GM04503 (cell line): Measurements from ENCODE around the gene FMNL2.

Experiments used
- DNase-seq: peaks from one replicate; pipeline ENCODE4 v3.0.0-alpha.2; 2012; ENCODE audit warnings: low read depth

FMNL2 gene

GRCh38 chr2:152493417-152493816 is 158.4 kb downstream of the FMNL2 start:
- DNase-seq, result no peak

DNA sequence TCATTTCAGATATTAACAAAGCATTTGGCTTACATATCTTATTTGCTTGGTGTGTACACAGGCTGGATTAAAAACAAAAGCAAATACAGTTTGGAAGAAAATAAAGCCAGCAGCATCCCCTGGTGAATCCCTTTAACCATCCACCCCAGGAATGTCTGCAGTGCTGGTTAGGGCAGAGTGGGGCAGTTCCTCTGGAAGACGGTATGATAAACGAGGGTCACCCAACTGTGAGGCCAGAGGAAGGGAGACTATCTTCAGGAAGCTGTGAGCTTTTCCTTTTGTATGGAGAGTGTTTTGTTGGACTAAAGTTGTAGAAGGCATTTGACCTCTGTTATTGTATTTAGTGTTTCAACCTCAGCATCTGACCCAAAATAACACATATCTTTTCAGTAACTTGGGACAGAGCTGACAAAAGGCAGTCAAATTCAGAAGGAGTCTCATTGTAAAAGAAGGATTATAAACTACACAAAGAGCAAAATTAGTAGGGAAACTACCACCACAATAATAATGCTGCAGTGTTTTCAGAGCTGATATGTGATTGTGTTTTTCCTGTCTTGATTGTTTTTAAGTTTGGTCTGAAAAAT is 159.1 kb downstream of the FMNL2 start:
- DNase-seq, result no peak

- no peak for DNase-seq
Measured at GRCh38 chr2:152496371-152496770, 161.4 kb downstream of the FMNL2 start.

GRCh38 chr2:152497481-152498052 is 162.6 kb downstream of the FMNL2 start:
- DNase-seq, result no peak

DNA sequence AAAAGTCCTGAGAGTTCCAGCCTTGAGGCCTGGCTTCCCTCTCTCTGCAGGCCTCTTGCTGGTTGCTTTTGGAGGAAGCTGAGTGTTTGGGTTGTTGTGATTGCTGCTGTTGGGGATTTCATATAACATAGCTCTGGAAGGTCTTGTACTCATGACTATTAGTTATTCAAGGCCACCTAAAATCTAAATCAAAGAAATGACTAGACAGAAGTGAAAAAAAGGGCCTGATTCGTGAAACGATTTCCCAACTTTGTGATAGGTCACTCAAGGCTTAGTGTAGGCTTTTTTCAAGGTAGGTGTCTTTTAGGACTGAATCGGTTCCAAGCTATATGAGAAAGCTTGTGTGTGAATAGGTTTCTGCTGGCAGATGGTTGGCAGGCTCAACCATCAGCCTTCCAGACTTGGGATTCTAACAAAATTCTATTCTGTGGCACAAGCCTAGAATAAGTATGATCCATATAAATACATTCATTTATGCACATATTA is 164.4 kb downstream of the FMNL2 start:
- no peak for DNase-seq

- DNase-seq, result no peak
Measured at GRCh38 chr2:152499896-152500735, 165.1 kb downstream of the FMNL2 start.

DNA sequence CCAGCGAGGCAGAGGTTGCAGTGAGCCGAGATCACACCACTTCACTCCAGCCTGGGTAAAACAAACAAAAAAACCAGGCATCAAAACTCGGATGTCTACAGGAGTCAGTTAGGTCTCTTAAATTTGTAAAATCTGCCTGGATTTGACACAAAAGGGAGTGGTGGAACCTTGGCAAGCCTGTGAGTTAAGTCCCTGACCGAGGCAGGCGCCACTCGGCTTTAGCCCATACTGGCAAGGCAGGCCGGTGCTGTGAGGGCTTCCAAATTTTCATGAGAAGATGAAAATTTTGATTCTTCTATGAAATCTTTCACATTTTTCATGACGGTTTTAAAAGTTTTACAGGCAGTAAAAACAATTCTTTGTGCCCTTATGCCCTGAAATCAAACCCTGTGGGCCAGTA is 165.8 kb downstream of the FMNL2 start:
- no peak for DNase-seq

- no peak for DNase-seq
Measured at GRCh38 chr2:152501666-152502065, 166.7 kb downstream of the FMNL2 start.

DNA sequence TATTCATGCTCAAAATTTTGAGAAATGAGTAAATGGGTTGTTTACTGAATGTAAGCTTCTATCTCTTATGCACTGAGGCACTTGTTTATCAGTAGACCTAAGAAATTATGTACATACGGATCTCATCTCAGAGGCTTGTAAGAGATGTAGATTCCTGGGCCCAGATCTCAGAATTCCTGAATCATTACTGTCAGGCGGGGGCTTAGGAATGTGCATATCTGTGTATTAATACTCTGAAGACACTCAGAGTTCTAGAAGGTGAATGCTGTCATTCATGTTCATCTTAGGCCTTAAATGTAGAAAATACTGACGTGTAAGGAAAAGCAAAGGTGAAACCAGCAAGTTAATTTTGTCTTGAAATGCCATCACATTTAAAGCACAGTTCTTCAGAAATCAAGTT is 169.6 kb downstream of the FMNL2 start:
- no peak for DNase-seq

DNA sequence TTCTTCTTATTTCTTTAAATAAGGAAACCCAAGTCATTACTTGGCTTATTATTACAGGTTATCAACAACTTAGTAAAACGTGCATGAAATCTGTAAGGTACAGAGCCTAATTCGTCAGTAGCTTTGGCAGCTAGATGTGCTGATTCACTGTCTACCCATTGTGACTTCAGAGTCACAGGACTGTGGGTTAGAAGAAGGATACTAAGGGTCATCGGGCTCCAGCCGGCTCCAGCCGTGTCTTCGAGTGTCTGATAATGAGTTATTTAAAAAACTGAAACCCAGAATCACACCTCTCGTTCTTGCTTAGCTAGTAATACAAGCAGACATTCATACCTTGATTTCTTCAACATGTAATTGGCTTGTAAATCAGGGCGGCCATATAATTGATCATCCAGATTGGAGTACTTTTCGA is 170.5 kb downstream of the FMNL2 start:
- no peak for DNase-seq

DNA sequence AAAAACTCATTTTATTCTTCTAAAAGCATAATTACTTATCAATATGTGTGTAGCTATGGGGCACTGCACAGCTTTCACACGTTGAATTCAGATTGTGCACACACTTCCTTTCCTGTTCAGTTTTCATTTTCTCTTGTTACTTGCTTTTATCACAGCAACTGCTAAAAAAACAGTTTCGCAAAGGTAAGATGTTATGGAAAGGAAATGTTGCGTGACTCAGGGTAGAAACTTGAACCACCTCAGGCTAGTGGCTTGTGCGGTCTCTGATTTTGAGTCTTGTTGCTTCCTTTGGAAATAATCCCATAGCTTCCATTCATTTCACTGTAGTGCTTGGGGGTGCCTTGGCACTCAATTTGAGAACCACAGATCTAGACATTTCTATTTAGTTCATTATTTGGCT is 171.9 kb downstream of the FMNL2 start:
- no peak for DNase-seq

DNA sequence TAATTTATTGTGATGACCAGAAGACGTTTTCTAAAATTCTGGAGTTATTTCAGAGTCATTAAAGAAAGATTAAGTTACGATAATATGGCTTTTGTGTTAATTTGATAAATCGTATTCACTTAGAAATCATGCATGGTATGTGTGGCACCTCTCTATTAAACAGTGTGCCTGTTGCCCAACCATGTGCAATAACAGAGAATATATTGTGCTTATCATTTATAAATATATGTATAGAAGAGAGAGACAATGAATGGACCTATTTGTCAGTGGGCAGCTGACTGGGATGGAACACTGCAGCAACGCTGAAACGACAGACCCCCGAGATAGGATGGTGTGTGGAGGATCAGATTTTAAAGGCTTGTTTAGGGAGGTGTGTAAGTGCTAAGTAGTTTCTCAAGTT is 172.9 kb downstream of the FMNL2 start:
- DNase-seq, result no peak

- no peak for DNase-seq
Measured at GRCh38 chr2:152508446-152508845, 173.5 kb downstream of the FMNL2 start.

DNA sequence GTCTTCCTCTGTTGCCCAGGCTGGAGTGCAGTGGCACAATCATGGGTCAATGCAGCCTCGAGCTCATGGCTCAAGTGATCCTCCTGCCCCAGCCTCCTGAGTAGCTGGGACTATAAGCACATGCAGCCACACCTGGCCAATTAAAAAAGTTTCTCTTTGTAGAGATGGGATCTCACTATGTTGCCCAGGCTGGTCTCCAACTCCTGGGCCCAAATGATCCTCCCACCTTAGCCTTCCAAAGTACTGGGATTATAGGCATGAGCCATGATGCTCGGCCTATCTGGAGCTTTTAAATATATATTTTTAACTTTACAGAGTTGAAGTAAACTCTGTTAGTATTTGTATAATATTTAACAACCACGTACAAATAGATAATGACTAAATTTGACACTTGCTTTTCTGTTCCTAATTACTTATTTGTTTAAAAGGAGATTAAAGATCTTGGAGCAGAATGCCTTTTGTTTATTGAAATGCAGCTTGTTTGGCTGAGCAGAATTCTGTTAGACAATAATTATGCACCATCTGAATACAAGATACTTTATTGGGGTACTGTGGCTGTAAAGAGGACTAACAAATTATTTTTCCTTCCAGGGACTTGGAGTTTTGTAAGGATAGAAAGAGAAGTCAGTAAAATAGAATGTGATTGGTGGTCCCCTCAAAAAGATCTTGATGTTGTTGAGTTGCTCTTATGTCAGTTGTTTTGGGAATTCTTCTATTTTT is 175.0 kb downstream of the FMNL2 start:
- DNase-seq, result no peak

DNA sequence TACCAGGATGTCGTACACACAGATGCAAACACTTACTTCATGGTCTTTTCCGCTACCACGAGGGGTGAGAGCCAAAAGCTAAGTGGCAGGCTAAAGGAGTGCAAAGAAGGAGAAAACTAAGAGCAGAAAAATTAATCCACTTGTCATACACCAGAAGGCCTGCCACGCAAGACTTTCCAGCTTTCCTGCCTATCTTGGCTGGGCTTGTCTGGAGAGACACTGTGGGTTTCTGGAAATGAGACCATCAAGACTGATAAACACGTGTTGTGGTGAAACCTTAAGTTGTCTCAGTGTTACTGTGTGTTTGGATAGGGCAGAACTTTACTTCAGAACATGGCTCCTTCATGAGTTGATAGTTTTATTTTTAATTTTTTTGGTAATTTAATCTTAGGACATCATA is 175.6 kb downstream of the FMNL2 start:
- DNase-seq, result no peak

DNA sequence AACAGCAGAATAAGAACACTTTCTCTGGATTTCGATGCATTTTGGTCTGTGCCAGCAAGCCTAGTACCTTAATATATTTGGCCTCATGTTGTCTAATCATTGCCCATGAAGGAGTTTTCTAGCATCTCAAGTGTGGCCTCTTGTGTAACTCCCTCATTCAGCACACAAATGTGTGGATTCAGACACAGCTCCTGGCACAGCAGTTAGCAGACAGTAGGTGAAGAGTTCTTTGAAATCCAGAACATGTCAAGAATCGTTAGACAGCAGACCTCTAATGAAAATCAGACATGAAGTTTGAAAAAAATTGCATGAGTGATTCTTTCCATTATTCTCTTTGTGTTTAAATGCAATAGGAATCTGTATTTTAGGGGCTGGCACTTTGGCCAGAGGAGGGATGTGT is 177.0 kb downstream of the FMNL2 start:
- no peak for DNase-seq

GRCh38 chr2:152513029-152513428 is 178.1 kb downstream of the FMNL2 start:
- no peak for DNase-seq

DNA sequence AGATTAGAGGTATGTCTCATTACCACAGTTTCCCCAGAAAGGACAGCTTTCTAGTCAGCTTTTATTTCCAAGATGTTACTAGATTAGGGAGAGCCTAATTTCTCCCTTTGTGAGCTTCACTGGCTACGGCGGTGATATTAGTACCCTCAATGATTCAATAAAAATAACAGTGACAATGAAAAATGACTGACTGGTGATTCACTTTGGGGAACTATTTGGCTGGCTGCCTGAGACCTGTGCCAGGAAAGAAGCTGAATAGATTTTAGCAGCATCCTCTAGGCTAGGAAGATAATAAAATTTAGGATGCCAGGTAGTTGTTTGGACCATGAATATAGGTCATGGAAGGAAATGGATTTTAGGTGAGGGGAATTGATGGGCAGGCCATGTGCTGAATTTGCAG is 178.7 kb downstream of the FMNL2 start:
- DNase-seq, result no peak

GRCh38 chr2:152518034-152518433 is 183.1 kb downstream of the FMNL2 start:
- no peak for DNase-seq

- no peak for DNase-seq
Measured at GRCh38 chr2:152518641-152519580, 183.9 kb downstream of the FMNL2 start.

- DNase-seq, result no peak
Measured at GRCh38 chr2:152519581-152519952, 184.6 kb downstream of the FMNL2 start.

DNA sequence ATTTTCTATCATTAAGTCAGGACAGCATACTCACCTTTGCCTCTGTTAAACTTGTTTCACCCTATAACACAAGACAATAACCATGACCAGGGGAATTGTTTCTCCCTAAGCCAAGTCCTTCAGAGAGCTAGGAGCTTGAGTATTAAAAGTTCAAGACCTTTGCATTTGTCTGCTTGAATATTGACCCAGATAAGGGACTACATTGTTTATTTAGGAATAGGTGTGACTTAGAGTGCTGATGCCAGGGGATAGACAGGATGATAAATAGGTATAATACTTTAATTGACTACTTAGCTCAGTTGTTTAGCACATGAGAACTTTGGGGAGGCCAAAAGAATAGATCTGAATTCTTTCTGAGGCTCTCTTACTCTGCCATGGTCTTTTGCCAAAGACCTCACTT is 185.8 kb downstream of the FMNL2 start:
- no peak for DNase-seq
